ENCODE measurements around the gene COL21A1.

DNA sequence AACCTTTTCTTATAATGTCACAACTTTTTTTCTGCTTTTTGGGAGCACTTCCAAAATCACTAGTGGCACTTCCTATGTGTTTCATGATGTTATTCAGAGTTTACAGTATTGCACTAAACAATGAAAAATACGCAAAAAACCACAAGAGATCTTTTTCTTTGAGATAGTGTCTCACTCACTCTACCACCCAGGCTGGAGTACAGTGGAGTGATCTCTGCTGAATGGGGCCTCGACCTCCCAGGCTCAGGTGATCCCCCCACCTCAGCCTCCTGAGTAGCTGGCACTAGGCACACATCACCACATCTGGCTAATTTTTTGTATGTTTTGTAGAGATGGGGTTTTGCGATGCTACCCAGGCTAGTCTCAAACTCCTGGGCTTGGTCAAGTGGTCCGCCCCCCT, 158.7 kb downstream of the COL21A1 start:
- no peak for TF ChIP-seq POLR2A (IDR thresholded peaks at IDR 0.05)
- TF ChIP-seq, protein P1, sequence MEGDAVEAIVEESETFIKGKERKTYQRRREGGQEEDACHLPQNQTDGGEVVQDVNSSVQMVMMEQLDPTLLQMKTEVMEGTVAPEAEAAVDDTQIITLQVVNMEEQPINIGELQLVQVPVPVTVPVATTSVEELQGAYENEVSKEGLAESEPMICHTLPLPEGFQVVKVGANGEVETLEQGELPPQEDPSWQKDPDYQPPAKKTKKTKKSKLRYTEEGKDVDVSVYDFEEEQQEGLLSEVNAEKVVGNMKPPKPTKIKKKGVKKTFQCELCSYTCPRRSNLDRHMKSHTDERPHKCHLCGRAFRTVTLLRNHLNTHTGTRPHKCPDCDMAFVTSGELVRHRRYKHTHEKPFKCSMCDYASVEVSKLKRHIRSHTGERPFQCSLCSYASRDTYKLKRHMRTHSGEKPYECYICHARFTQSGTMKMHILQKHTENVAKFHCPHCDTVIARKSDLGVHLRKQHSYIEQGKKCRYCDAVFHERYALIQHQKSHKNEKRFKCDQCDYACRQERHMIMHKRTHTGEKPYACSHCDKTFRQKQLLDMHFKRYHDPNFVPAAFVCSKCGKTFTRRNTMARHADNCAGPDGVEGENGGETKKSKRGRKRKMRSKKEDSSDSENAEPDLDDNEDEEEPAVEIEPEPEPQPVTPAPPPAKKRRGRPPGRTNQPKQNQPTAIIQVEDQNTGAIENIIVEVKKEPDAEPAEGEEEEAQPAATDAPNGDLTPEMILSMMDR (IDR thresholded peaks at IDR 0.05), result no peak
